Activated T-cell treated with anti-CD3 and anti-CD28 coated beads for 1 hour (primary cell): ENCODE measurements around the gene BCAS1.

Experiments used
- DNase-seq: peaks from one replicate; pipeline ENCODE4 v3.0.0-alpha.2; 2020; ENCODE audit warnings: low read depth

Gene BCAS1

GRCh38 chr20:54070187-54070987, at the start of gene BCAS1:
BCAS1 (minus strand) TSS chr20:54070594; CDS start chr20:54058718, 11,876 bp downstream.
- no peak for DNase-seq

- no peak for DNase-seq
Measured at GRCh38 chr20:54119744-54120143, 49.4 kb upstream of the BCAS1 start.

GRCh38 chr20:54118220-54119001, 48.0 kb upstream of the BCAS1 start:
- no peak for DNase-seq

- DNase-seq: no peak
Measured at GRCh38 chr20:54116550-54117235, 46.3 kb upstream of the BCAS1 start.

GRCh38 chr20:54115172-54115854, 44.9 kb upstream of the BCAS1 start:
- DNase-seq: no peak

GRCh38 chr20:54114109-54114508, 43.7 kb upstream of the BCAS1 start:
- DNase-seq: no peak

- no peak for DNase-seq
Measured at GRCh38 chr20:54113566-54113965, 43.2 kb upstream of the BCAS1 start.

- DNase-seq: no peak
Measured at GRCh38 chr20:54112221-54112884, 42.0 kb upstream of the BCAS1 start.

GRCh38 chr20:54111460-54111859, 41.1 kb upstream of the BCAS1 start:
- DNase-seq: no peak

- no peak for DNase-seq
Measured at GRCh38 chr20:54110457-54110856, 40.1 kb upstream of the BCAS1 start.

GRCh38 chr20:54110041-54110440, 39.6 kb upstream of the BCAS1 start:
- no peak for DNase-seq

- no peak for DNase-seq
Measured at GRCh38 chr20:54108817-54109216, 38.4 kb upstream of the BCAS1 start.

GRCh38 chr20:54108326-54108642, 37.9 kb upstream of the BCAS1 start:
- no peak for DNase-seq

GRCh38 chr20:54107600-54108325, 37.4 kb upstream of the BCAS1 start:
- DNase-seq: no peak

GRCh38 chr20:54107181-54107580, 36.8 kb upstream of the BCAS1 start:
- DNase-seq: no peak

- no peak for DNase-seq
Measured at GRCh38 chr20:54106162-54106561, 35.8 kb upstream of the BCAS1 start.

- no peak for DNase-seq
Measured at GRCh38 chr20:54105653-54106052, 35.3 kb upstream of the BCAS1 start.

- no peak for DNase-seq
Measured at GRCh38 chr20:54104781-54105180, 34.4 kb upstream of the BCAS1 start.

- no peak for DNase-seq
Measured at GRCh38 chr20:54103762-54104600, 33.6 kb upstream of the BCAS1 start.
